Stimulated activated memory B cell treated with anti-CD40 and anti-IgM and Interleukin-4, amounts not matched to agents 10 μg/mL and 1 μg/mL and 100 μg/mL, for 72 hours (primary cell): Measurements from ENCODE around the gene PRKCH.

Source experiments
- ATAC-seq: fragments of 150-1000 bp; cut with Tn5 transposase; 2 replicates; pipeline ENCODE4 v1.10.0; 2021
- H3K27ac Mint-ChIP-seq: one replicate; pipeline ENCODE4 v1.8.0; 2022; ENCODE audit warnings: mild to moderate bottlenecking, mixed read lengths
- H3K27me3 Mint-ChIP-seq: one replicate; pipeline ENCODE4 v1.8.0; 2022; ENCODE audit warnings: mixed read lengths
- H3K36me3 Mint-ChIP-seq: one replicate; pipeline ENCODE4 v1.8.0; 2022; ENCODE audit warnings: mixed read lengths
- H3K4me1 Mint-ChIP-seq: one replicate; pipeline ENCODE4 v1.8.0; 2022; ENCODE audit warnings: mixed read lengths
- H3K4me3 Mint-ChIP-seq: one replicate; pipeline ENCODE4 v1.8.0; 2022; ENCODE audit warnings: mild to moderate bottlenecking, moderate library complexity, mixed read lengths
- H3K9me3 Mint-ChIP-seq: one replicate; pipeline ENCODE4 v1.8.0; 2022; ENCODE audit warnings: mixed read lengths

The PRKCH gene

GRCh38 chr14:61502459-61503093 lies 181.2 kb downstream of the PRKCH start:
- peak; percentile 35 for ATAC-seq
- H3K9me3 Mint-ChIP-seq, result no peaks in the 10 kb centered on the region
- peaks cover 75% of the 10 kb centered on the region for H3K4me1 Mint-ChIP-seq
- peak overlapping the region; percentile 73 for H3K4me3 Mint-ChIP-seq
- H3K27ac Mint-ChIP-seq, result peak overlapping the region; percentile 92
- H3K27me3 Mint-ChIP-seq, result no peaks in the 10 kb centered on the region
- H3K36me3 Mint-ChIP-seq, result no peaks in the 10 kb centered on the region

DNA sequence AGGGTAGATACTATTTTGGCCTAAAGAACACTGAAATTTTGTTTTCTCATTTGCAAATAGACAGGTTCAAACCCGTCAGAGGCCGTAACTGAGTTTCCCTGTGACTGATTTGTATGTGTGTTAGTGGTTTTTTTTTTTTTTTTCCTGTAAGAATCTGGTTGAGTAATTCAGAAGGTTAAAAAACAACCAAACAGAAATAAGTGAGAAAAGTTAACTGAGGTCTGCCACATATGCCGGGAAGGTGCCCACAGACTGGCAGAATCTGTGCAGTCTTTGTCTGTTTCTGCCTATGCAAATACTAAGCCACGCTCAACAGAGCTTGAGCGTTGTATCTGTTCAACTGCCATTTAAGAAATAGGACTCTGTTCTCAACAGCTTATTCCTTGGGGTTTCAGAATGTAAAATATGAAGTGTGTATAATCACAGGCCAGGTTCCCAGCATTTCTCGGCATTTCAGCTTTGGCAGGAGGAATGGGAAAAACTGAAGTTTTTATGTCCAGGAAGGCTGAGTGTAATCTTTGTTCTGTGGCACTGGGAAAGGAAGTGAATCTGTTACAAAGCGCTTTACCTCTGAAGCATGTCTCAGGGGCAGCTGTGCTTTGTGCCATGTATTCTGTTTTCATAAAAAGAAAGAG lies 181.9 kb downstream of the PRKCH start:
- peak overlapping the region; percentile 73 for H3K4me3 Mint-ChIP-seq
- peak overlapping the region; percentile 92 for H3K27ac Mint-ChIP-seq
- H3K4me1 Mint-ChIP-seq, result peaks cover 82% of the 10 kb centered on the region
- H3K9me3 Mint-ChIP-seq, result no peaks in the 10 kb centered on the region
- peak; percentile 97 for ATAC-seq
- H3K36me3 Mint-ChIP-seq, result no peaks in the 10 kb centered on the region
- H3K27me3 Mint-ChIP-seq, result no peaks in the 10 kb centered on the region

- no peaks in the 10 kb centered on the region for H3K36me3 Mint-ChIP-seq
- peak overlapping the region; percentile 67 for H3K27ac Mint-ChIP-seq
- H3K9me3 Mint-ChIP-seq, result no peaks in the 10 kb centered on the region
- H3K27me3 Mint-ChIP-seq, result no peaks in the 10 kb centered on the region
- ATAC-seq, result no peak
- H3K4me1 Mint-ChIP-seq, result peaks cover 75% of the 10 kb centered on the region
- no peak overlapping the region for H3K4me3 Mint-ChIP-seq
These were observed 183.5 kb downstream of the PRKCH start for GRCh38 chr14:61504901-61505300.

DNA sequence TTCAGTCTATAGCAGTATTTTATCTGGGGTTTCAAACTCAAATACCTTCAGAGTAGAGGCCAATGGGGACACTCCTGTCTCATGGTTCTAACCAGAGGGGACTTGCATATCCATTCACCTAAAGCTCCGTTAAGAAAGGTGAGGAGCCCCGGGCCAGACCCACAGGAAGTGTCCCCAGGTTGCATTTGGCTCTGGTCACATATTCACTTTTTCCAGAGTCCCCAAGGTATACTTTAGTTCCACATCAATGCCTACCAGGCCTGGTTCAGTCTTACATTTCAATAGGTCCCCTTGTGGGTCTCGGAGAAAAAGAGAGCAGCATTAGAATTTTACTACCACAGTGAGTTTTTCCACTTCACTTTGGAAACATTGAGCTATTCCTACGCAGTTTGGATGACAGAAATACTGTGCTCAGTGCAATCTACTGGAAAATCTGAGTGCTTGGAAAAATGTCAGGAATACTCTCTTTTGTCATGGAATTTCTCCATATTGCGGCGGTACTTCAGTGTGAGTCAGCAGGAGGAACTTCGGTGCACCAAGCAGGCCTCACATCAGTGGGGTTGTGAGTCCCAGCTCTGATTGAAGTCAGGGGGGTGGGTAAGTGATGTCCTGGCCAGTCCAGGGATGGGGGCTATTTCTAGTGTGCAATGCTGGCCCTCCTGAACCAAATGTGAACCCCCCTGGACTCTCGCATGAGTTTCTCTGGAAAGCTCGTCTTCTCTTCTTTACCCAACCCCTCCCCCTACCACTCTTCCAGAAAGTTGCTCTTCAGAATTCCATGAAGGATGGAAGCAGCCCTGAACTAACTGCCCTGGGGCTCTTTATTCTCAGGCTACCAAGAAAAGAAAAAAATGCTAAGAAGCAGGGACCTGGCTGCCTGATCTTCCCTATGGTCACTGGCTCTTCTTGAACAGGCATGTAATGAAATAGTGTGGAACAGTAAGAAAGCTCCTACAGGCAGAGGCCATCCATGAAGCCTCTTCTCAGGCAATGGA lies 184.7 kb downstream of the PRKCH start:
- no peaks in the 10 kb centered on the region for H3K36me3 Mint-ChIP-seq
- no peaks in the 10 kb centered on the region for H3K27me3 Mint-ChIP-seq
- H3K4me3 Mint-ChIP-seq, result no peak overlapping the region
- ATAC-seq, result no peak
- no peaks in the 10 kb centered on the region for H3K9me3 Mint-ChIP-seq
- peaks cover 75% of the 10 kb centered on the region for H3K4me1 Mint-ChIP-seq
- H3K27ac Mint-ChIP-seq, result peak overlapping the region; percentile 67

GRCh38 chr14:61508526-61508925 lies 187.1 kb downstream of the PRKCH start:
- ATAC-seq, result no peak
- H3K36me3 Mint-ChIP-seq, result no peaks in the 10 kb centered on the region
- no peaks in the 10 kb centered on the region for H3K9me3 Mint-ChIP-seq
- H3K4me3 Mint-ChIP-seq, result no peak overlapping the region
- H3K27ac Mint-ChIP-seq, result peak overlapping the region; percentile 43
- H3K4me1 Mint-ChIP-seq, result peaks cover 60% of the 10 kb centered on the region
- H3K27me3 Mint-ChIP-seq, result no peaks in the 10 kb centered on the region

DNA sequence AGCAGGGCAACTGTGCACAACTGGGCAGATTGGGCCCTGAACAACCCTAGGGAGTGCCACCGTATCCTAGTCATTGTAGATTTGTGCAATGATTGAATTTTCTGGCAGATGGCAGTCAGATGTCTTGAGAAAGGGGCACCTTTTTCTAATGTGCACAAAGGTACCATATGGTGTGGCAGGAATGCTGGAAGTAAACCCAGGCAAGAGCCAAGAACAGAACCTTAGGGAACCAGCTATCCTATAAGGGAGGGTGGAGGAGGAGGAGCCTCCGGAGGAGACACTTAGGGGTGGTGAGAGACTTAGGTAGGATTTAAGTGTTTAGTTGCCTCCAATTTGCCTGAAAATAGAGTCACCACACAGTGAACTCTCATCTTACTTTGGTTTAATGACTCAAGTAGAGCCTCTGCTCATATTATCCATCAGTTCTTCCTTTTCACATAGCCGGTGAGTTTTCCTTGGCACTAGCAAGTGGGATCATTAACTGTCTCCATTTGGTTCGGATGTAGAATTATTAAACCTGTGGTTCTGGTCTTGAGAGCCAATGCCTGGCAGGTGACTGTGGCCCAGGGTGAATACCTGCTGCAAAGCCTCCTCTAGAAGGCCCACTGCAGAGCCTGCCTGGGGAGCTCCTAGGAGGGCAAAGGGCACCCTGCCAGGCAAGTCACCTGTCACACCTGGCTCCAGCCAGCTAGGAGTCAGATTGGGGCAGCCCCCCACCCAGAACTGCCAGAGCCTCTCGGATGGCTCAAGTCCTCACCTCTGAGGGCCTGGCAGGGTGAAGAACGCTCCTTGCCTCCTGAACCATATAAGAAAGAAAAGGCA lies 189.6 kb downstream of the PRKCH start:
- no peak overlapping the region for H3K4me3 Mint-ChIP-seq
- no peaks in the 10 kb centered on the region for H3K36me3 Mint-ChIP-seq
- H3K4me1 Mint-ChIP-seq, result peaks cover 48% of the 10 kb centered on the region
- H3K9me3 Mint-ChIP-seq, result no peaks in the 10 kb centered on the region
- peak overlapping the region; percentile 41 for H3K27ac Mint-ChIP-seq
- ATAC-seq, result no peak
- H3K27me3 Mint-ChIP-seq, result no peaks in the 10 kb centered on the region

DNA sequence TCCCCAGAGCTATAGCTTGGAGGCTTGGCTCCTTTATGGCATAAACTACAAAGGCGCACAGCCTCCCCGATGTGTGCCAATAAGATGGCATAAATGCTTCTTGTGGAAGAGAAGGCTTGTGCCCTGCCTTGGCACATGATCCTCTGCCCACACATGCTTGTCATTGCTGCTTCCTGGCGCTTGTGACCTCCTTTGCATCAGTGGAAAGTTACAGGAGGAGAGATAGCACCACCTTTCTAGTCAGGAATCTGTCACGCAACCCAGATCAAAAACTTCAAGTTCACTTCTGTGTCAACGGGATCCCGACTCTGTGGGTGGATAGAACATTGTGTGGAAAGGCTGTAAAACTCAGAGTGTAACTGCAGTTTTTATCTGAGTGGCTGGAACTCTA lies 190.2 kb downstream of the PRKCH start:
- peaks cover 43% of the 10 kb centered on the region for H3K4me1 Mint-ChIP-seq
- no peaks in the 10 kb centered on the region for H3K27me3 Mint-ChIP-seq
- peak overlapping the region; percentile 41 for H3K27ac Mint-ChIP-seq
- peak; percentile 34 for ATAC-seq
- H3K4me3 Mint-ChIP-seq, result no peak overlapping the region
- H3K36me3 Mint-ChIP-seq, result no peaks in the 10 kb centered on the region
- H3K9me3 Mint-ChIP-seq, result no peaks in the 10 kb centered on the region

DNA sequence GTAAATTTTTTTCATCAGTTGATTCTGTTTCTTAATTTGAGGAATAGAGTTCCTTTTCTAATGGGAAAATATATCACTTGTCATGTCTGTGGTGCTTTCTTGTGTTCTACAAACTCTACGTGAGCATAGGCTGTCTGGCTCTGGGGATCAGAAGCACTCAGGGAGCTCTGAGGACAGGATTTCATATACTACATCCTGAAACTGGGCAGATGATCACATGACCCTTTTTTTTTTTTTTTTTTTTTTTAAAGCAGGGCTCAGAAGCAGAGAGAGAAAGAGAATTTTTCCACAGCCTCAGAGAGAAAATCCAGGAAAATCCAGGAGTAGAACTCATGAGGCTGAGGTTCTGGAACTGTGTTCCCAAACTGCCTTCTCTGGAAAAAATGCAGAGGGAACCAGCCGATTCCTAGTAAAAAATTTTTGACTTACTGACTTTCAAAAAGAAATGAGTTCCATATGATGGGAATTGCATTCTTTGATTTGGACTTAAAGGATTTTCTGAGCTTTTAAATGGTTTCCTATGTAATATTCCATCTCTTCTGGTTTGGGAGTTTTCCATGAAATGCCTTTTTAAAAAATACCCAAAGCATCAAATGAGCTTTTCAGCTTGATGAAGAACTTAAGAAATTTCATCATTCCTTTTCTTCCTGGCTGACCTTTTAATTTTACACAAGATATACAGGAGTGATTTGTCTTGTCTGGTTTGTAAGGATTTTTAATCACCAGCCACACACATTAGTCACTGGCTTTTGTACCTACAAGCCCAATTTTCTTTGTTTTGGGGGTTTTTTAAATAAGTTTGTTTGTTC lies 190.9 kb downstream of the PRKCH start:
- H3K4me3 Mint-ChIP-seq, result no peak overlapping the region
- H3K4me1 Mint-ChIP-seq, result peaks cover 37% of the 10 kb centered on the region
- H3K27me3 Mint-ChIP-seq, result no peaks in the 10 kb centered on the region
- H3K27ac Mint-ChIP-seq, result peak overlapping the region; percentile 41
- ATAC-seq, result no peak
- H3K36me3 Mint-ChIP-seq, result no peaks in the 10 kb centered on the region
- H3K9me3 Mint-ChIP-seq, result no peaks in the 10 kb centered on the region

GRCh38 chr14:61513986-61514830 lies 192.8 kb downstream of the PRKCH start:
- peaks cover 31% of the 10 kb centered on the region for H3K4me1 Mint-ChIP-seq
- H3K27ac Mint-ChIP-seq, result no peak overlapping the region
- no peaks in the 10 kb centered on the region for H3K9me3 Mint-ChIP-seq
- H3K36me3 Mint-ChIP-seq, result no peaks in the 10 kb centered on the region
- no peak overlapping the region for H3K4me3 Mint-ChIP-seq
- H3K27me3 Mint-ChIP-seq, result no peaks in the 10 kb centered on the region
- no peak for ATAC-seq

DNA sequence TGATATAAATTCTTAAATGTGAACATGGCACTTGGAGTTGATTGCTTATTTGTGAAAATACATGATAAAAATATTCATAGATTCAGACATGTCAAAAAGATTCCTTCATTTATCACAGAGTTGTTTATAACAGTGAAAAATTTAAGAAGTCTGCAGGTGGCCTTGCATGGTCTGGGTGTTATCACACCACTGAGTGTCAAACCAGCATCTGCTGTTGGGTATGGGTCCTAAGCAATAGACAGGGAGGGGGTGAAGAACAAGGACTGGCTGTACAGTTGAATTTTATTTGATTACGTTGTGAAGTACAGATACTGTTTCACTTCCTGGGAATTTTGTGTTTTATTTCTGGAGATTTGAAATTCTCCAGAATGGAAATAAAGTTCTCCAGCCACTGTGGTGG lies 193.5 kb downstream of the PRKCH start:
- peaks cover 28% of the 10 kb centered on the region for H3K4me1 Mint-ChIP-seq
- no peaks in the 10 kb centered on the region for H3K9me3 Mint-ChIP-seq
- no peak for ATAC-seq
- H3K36me3 Mint-ChIP-seq, result no peaks in the 10 kb centered on the region
- H3K4me3 Mint-ChIP-seq, result no peak overlapping the region
- H3K27ac Mint-ChIP-seq, result no peak overlapping the region
- no peaks in the 10 kb centered on the region for H3K27me3 Mint-ChIP-seq

- peaks cover 21% of the 10 kb centered on the region for H3K4me1 Mint-ChIP-seq
- no peak for ATAC-seq
- no peaks in the 10 kb centered on the region for H3K27me3 Mint-ChIP-seq
- H3K4me3 Mint-ChIP-seq, result no peak overlapping the region
- no peak overlapping the region for H3K27ac Mint-ChIP-seq
- no peaks in the 10 kb centered on the region for H3K36me3 Mint-ChIP-seq
- H3K9me3 Mint-ChIP-seq, result no peaks in the 10 kb centered on the region
These were observed 194.2 kb downstream of the PRKCH start for GRCh38 chr14:61515436-61516117.

DNA sequence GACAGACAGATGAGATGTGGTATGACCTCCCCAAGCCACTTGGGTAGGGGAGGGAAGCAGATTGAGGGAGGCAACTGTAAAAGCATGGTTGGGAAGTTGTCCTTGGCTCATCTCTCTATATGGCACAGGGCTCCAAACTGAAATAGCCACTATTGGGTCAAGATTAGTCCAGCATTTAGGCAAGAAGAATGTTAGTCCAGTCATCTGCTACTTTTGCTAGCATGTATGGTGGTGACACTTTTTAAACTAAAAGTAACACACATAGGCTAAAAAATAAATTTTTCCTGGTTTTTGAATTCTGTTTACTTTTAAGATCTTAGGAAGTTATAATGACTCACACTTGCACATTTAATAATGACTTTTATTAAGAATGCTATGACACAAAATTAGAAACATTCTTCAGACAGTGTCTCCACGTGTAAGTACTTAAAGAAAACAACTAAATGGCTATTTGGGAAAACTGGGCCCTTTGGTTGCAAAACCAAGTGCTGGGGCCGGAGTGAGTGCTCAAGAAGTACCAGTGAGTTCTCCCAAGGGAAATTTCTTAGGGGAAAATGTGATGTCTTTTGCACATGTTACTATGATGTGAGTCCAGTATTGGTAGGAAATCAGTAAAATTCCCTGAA lies 194.9 kb downstream of the PRKCH start:
- ATAC-seq, result no peak
- Mint-ChIP-seq H3K27ac (no peak overlapping the region), H3K4me1 (peaks cover 15% of the 10 kb centered on the region), H3K27me3 (no peaks in the 10 kb centered on the region), H3K9me3 (no peaks in the 10 kb centered on the region), H3K4me3 (no peak overlapping the region), H3K36me3 (no peaks in the 10 kb centered on the region)
